KMS-11 (cell line): ENCODE results near the gene CBFA2T2.

Experiments
- H2AFZ ChIP-seq: fragments of 200-600 bp; sonication (generic); 2 replicates; pipeline ENCODE4 v1.6.1; 2016; ENCODE audit warnings: antibody characterized with exemption, mixed run types, low read depth
- H3K27ac ChIP-seq: fragments of 200-600 bp; sonication (generic); 2 replicates; pipeline ENCODE4 v1.6.1; 2016; ENCODE audit warnings: mild to moderate bottlenecking, mixed run types
- H3K27me3 ChIP-seq: fragments of 200-600 bp; sonication (generic); 2 replicates; pipeline ENCODE4 v1.6.1; 2017; ENCODE audit warnings: mild to moderate bottlenecking, low read depth, mixed run types, moderate library complexity; ENCODE audit not compliant: insufficient read depth
- H3K36me3 ChIP-seq: fragments of 200-600 bp; sonication (generic); 2 replicates; pipeline ENCODE4 v1.6.1; 2017; ENCODE audit warnings: mild to moderate bottlenecking, mixed run types; ENCODE audit not compliant: insufficient read depth
- H3K4me1 ChIP-seq: fragments of 200-600 bp; sonication (generic); 2 replicates; pipeline ENCODE4 v1.6.1; 2016; ENCODE audit warnings: mild to moderate bottlenecking, low read depth, mixed run types; ENCODE audit not compliant: poor library complexity, severe bottlenecking
- H3K4me2 ChIP-seq: fragments of 200-600 bp; sonication (generic); 2 replicates; pipeline ENCODE4 v1.7.0; 2016; ENCODE audit warnings: mild to moderate bottlenecking, mixed run types
- H3K4me3 ChIP-seq: fragments of 200-600 bp; sonication (generic); IDR thresholded peaks from 2 replicates; pipeline ENCODE4 v1.6.1; 2017; ENCODE audit warnings: low read depth, low read length, mixed read lengths; ENCODE audit not compliant: insufficient read depth
- H3K79me2 ChIP-seq: fragments of 200-600 bp; sonication (generic); 2 replicates; pipeline ENCODE4 v1.6.1; 2016; ENCODE audit warnings: low read depth, mixed run types; ENCODE audit not compliant: insufficient read depth
- H3K9ac ChIP-seq: fragments of 200-600 bp; sonication (generic); 2 replicates; pipeline ENCODE4 v1.6.1; 2016; ENCODE audit warnings: mild to moderate bottlenecking, mixed run types
- H4K20me1 ChIP-seq: fragments of 200-600 bp; sonication (generic); 2 replicates; pipeline ENCODE4 v1.6.1; 2016; ENCODE audit warnings: mild to moderate bottlenecking, mixed run types; ENCODE audit not compliant: insufficient read depth
- TF ChIP-seq, protein P1 (sequence below): fragments of 200-600 bp; sonication (generic); conservative IDR thresholded peaks from 2 replicates; pipeline ENCODE4 v1.6.1; 2017; ENCODE audit warnings: low read depth, mild to moderate bottlenecking, antibody characterized with exemption, low read length, moderate library complexity, mixed read lengths

Gene CBFA2T2

DNA sequence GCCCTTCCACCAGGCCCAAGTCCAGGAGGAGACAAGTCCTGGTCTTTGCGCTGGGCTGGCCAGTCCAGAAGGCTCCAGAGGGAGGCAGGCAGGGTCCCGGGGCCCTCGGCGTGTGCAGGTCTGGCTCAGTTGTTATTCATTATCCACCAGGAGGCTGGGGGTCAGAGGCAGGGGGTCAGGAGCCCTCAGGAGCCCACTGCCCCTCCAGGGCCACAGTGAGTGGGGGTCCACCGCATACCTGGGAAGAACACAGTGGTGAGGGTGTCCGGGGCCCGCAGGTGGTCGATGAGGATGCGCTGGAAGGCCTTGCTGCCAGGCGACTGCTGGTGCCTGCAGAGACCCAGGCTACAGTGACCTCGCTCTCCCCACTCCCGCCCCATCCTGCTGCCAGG lies 167.8 kb downstream of the CBFA2T2 start:
- H3K27ac ChIP-seq = no peak overlapping the region
- no peaks in the 10 kb centered on the region for H3K79me2 ChIP-seq
- H3K36me3 ChIP-seq = no peaks in the 10 kb centered on the region
- no peak overlapping the region for H3K9ac ChIP-seq
- H3K4me1 ChIP-seq = peaks cover 28% of the 10 kb centered on the region
- no peak overlapping the region for H2AFZ ChIP-seq
- no peaks in the 10 kb centered on the region for H3K27me3 ChIP-seq
- H3K4me3 ChIP-seq = no peak overlapping the region
- TF ChIP-seq, protein P1, sequence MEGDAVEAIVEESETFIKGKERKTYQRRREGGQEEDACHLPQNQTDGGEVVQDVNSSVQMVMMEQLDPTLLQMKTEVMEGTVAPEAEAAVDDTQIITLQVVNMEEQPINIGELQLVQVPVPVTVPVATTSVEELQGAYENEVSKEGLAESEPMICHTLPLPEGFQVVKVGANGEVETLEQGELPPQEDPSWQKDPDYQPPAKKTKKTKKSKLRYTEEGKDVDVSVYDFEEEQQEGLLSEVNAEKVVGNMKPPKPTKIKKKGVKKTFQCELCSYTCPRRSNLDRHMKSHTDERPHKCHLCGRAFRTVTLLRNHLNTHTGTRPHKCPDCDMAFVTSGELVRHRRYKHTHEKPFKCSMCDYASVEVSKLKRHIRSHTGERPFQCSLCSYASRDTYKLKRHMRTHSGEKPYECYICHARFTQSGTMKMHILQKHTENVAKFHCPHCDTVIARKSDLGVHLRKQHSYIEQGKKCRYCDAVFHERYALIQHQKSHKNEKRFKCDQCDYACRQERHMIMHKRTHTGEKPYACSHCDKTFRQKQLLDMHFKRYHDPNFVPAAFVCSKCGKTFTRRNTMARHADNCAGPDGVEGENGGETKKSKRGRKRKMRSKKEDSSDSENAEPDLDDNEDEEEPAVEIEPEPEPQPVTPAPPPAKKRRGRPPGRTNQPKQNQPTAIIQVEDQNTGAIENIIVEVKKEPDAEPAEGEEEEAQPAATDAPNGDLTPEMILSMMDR = no peak
- H4K20me1 ChIP-seq = no peaks in the 10 kb centered on the region
- H3K4me2 ChIP-seq = no peak overlapping the region

DNA sequence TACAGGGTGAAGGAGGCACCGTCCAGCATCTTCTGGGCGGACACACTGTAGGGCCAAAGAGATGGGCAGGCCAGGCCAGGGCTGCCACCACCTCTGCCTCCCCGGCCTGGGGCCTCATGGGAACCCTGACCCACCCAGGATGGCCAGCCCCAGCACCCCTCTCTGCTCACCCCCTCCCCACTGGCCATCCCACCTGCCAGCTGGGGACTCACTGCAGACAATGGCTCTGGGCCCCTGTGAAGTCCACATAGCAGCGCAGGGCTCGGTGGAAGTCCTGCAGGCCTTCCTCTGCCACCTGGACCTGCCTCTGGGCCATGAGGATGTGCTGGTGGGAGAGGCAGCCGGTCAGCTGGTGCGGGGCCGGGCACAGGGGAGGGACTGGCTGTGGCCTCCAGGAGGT lies 168.6 kb downstream of the CBFA2T2 start:
- no peak overlapping the region for H3K27ac ChIP-seq
- no peaks in the 10 kb centered on the region for H3K27me3 ChIP-seq
- no peak overlapping the region for H3K4me3 ChIP-seq
- H3K4me2 ChIP-seq = no peak overlapping the region
- peaks cover 25% of the 10 kb centered on the region for H3K4me1 ChIP-seq
- no peaks in the 10 kb centered on the region for H4K20me1 ChIP-seq
- TF ChIP-seq, protein P1 = no peak
- H3K36me3 ChIP-seq = no peaks in the 10 kb centered on the region
- no peak overlapping the region for H2AFZ ChIP-seq
- H3K9ac ChIP-seq = no peak overlapping the region
- H3K79me2 ChIP-seq = no peaks in the 10 kb centered on the region

DNA sequence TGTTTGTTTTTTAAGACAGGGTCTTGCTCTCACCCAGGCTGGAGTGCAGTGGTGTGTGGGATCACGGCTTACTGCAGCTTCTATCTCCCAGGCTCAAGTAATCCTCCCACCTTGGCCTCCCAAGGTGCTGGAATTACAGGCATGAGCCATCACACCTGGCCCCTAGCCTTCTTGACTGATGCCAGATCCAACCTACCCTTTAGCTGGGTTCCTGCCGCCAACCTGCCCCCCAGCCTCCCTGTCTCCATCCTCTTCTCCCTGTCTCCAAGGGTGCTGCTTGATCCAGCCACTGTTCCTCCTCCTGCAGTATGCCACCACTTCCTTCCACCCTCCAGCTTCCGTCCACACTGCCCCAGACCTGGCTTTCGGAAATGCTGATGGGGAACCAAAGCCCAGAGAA lies 169.0 kb downstream of the CBFA2T2 start:
- TF ChIP-seq, protein P1 = no peak
- peaks cover 21% of the 10 kb centered on the region for H3K4me1 ChIP-seq
- H2AFZ ChIP-seq = no peak overlapping the region
- no peaks in the 10 kb centered on the region for H3K79me2 ChIP-seq
- no peak overlapping the region for H3K27ac ChIP-seq
- no peaks in the 10 kb centered on the region for H3K36me3 ChIP-seq
- no peak overlapping the region for H3K9ac ChIP-seq
- no peaks in the 10 kb centered on the region for H4K20me1 ChIP-seq
- H3K27me3 ChIP-seq = no peaks in the 10 kb centered on the region
- no peak overlapping the region for H3K4me3 ChIP-seq
- no peak overlapping the region for H3K4me2 ChIP-seq

DNA sequence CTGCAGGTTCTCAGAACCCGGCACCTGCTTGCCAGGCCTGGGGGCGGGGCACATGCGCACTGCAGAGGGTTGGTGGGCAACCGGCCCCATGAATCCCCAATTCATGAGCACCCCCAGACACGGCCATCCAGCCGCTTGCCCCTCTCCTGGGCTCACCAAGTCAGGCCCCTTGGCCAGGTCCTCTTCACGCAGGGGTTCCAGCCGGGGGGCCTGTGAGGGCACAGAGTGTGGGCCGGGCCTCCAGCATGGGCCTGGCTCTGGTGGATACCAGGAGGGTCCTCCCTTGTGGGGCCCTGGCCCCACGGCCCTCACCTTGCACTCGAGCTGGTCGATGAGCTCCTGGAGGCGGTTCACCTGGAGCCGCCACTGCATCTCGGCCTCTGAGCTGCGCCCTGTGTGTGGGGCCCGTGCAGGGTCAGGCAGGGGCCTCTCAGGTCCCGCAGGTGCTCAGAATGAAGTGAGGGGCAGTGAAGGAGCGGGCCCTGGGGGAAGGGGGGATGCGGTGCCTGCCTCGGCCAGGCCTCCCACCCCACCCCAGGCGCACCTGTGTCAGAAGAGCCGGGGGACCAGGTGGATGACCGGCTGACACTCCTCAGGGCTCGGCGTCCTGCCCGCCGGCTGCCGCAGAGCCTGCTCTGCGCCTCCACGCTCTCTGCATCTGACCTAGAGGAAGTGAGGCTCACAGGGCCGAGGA lies 169.6 kb downstream of the CBFA2T2 start:
- no peaks in the 10 kb centered on the region for H4K20me1 ChIP-seq
- TF ChIP-seq, protein P1 = no peak
- no peak overlapping the region for H3K4me2 ChIP-seq
- no peaks in the 10 kb centered on the region for H3K79me2 ChIP-seq
- H3K4me3 ChIP-seq = no peak overlapping the region
- H3K36me3 ChIP-seq = no peaks in the 10 kb centered on the region
- no peak overlapping the region for H2AFZ ChIP-seq
- no peaks in the 10 kb centered on the region for H3K27me3 ChIP-seq
- H3K9ac ChIP-seq = no peak overlapping the region
- no peak overlapping the region for H3K27ac ChIP-seq
- peaks cover 21% of the 10 kb centered on the region for H3K4me1 ChIP-seq
